Kidney (tissue), 14 donors: Measurements from ENCODE around the gene TADA2B. TPM values are rescaled to one million over a fixed set of nuclear protein-coding genes. Genes with fewer than 3 reads are reported as not detected.
A peak's percentile ranks its signal among the peaks of the same experiment; 100 is the strongest.

Source experiments
- DNase-seq, 5 donors: peaks; one replicate each; pipeline ENCODE4 v3.0.0-alpha.2; 2013 to 2020
- FAIRE-seq: peaks from 2 replicates; lab custom pipeline; 2012; peaks lifted over from hg19 to GRCh38; lab: Jason Lieb, UNC
- H3K27ac ChIP-seq, 2 donors: one replicate each; pipeline ENCODE4 v1.7.0; 2013; ENCODE audit warnings: low read depth in 2 of 2, low read length in 2 of 2, inconsistent platforms in 1 of 2
- H3K27me3 ChIP-seq: one replicate; pipeline ENCODE4 v1.7.1; 2013; ENCODE audit warnings: low read length, inconsistent platforms; ENCODE audit not compliant: control insufficient read depth, insufficient read depth
- H3K36me3 ChIP-seq, 3 donors: one replicate each; pipeline versions ENCODE4 v1.7.0 to v1.7.1; 2013; ENCODE audit warnings: low read length in 3 of 3, control low read depth in 1 of 3, inconsistent platforms in 1 of 3; ENCODE audit not compliant: insufficient read depth in 3 of 3, control insufficient read depth in 2 of 3
- H3K4me1 ChIP-seq, 3 donors: one replicate each; pipeline versions ENCODE4 v1.7.0 to v1.7.1; 2013; ENCODE audit warnings: low read length in 3 of 3, inconsistent platforms in 1 of 3, low read depth in 1 of 3; ENCODE audit not compliant: control insufficient read depth in 2 of 3, insufficient read depth in 2 of 3
- H3K4me3 ChIP-seq, 3 donors: one replicate each; pipeline versions ENCODE4 v1.7.0 to v1.8.1; 2013; ENCODE audit warnings: low read length in 3 of 3, control low read depth in 1 of 3, inconsistent platforms in 1 of 3
- H3K9ac ChIP-seq, 3 donors: one replicate each; pipeline versions ENCODE4 v1.7.0 to v1.7.1; 2013; ENCODE audit warnings: low read length in 3 of 3, control low read depth in 1 of 3, inconsistent platforms in 1 of 3
- H3K9me3 ChIP-seq, 3 donors: one replicate each; pipeline versions ENCODE4 v1.7.0 to v1.7.1; 2013; ENCODE audit warnings: low read length in 3 of 3, control low read depth in 1 of 3, inconsistent platforms in 1 of 3; ENCODE audit not compliant: control insufficient read depth in 2 of 3, insufficient read depth in 1 of 3
- intact Hi-C: fragments of 100-400 bp; cut with DNase I; formaldehyde crosslinking; loops from one replicate; pipeline ENCODE4 v1.11.1; 2022
- polyA plus RNA-seq: library from polyadenylated mRNA; stranded (reverse); fragments of 350-450 nt; fragmentation: Illumina TruSeq; extraction: RNeasy Lipid Tissue Mini Kit (QIAGEN cat#74804); gene quantifications from one replicate; pipeline ENCODE4 v1.2.3, GENCODE V29; 2014; ENCODE audit warnings: low read depth, low replicate concordance; ENCODE audit not compliant: insufficient read depth
- total RNA-seq: library from RNA; stranded (reverse); fragmentation: NEBNext Ultra II Directional; extraction: Animal tissue kit (Norgen Biotek cat#: 25700); gene quantifications from one replicate; pipeline ENCODE4 v1.2.1, GENCODE V29; 2021
- TF ChIP-seq, protein P1 (sequence below): IDR thresholded peaks from 3 replicates; pipeline ENCODE4 v1.5.1; 2012; ENCODE audit warnings: mild to moderate bottlenecking, moderate library complexity, borderline replicate concordance; ENCODE audit not compliant: insufficient read depth; ENCODE audit errors: extremely low read depth
- donor health status: control.
- donor health status: control.
- donor health status: control.
- donor health status: control.
- donor health status: control.
- donor health status: DM: yes; HTN: yes; CAD: no.
- donor health status: Normal renal cell carcinoma (clear cell type).

TADA2B gene
- total and polyA plus RNA-seq, 2 donors from 2014 or later: 14.2 to 30.5 TPM

DNA sequence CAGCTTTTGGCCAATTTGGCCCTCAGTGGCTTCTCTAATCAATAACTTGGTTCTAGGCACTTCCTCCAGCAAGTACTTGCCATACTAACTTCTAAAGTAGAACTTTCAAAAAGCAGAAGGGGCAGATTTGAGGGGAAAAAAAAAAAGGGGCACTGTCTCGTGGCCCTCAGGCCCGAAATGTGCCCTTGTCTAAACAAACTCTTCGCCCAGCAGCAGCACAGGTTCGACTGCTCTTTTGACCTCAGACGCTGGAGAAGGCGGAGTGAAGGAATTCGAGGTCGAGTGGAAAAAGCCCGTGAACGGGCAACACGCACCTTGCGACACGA, 23.9 kb downstream of the TADA2B start:
- FAIRE-seq: no peak
- intact Hi-C loops: no loop called here

GRCh38 chr4:7067452-7068278, 24.5 kb downstream of the TADA2B start, which contains the start of gene GRPEL1:
TSS of gene GRPEL1 (minus strand) at chr4:7068064. CDS start at chr4:7068032, 32 bp downstream.
- TF ChIP-seq, protein P1, sequence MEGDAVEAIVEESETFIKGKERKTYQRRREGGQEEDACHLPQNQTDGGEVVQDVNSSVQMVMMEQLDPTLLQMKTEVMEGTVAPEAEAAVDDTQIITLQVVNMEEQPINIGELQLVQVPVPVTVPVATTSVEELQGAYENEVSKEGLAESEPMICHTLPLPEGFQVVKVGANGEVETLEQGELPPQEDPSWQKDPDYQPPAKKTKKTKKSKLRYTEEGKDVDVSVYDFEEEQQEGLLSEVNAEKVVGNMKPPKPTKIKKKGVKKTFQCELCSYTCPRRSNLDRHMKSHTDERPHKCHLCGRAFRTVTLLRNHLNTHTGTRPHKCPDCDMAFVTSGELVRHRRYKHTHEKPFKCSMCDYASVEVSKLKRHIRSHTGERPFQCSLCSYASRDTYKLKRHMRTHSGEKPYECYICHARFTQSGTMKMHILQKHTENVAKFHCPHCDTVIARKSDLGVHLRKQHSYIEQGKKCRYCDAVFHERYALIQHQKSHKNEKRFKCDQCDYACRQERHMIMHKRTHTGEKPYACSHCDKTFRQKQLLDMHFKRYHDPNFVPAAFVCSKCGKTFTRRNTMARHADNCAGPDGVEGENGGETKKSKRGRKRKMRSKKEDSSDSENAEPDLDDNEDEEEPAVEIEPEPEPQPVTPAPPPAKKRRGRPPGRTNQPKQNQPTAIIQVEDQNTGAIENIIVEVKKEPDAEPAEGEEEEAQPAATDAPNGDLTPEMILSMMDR: no peak
- Histone ChIP-seq H3K9me3 (no peaks in the 10 kb centered on the region), H3K9ac (peak within 1 kb of the TSS; percentile 80 to 83 (median 82)), H3K27ac (peak within 1 kb of the TSS; percentile 91 to 92), H3K4me3 (peak within 1 kb of the TSS; percentile 84 to 89 (median 87)), H3K27me3 (no peaks in the 10 kb centered on the region), H3K4me1 (peaks cover 4 to 21% (median 10%) of the 10 kb centered on the region in 3 donors), H3K36me3 (peaks cover 0 to 22% (median 2%) of the 10 kb centered on the region in 3 donors)
- intact Hi-C loops: no loop called here
- DNase-seq (peak; percentile 99 to 100 (median 100)), FAIRE-seq (peak; percentile 95)

More for the DNA sequence above, 23.9 kb downstream of the TADA2B start:
- peak overlapping the region; percentile 27 to 83 (median 73) for H3K9ac ChIP-seq
- no peaks in the 10 kb centered on the region for H3K9me3 ChIP-seq
- TF ChIP-seq, protein P1: no peak
- peaks cover 0 to 24% (median 3%) of the 10 kb centered on the region in 3 donors for H3K36me3 ChIP-seq
- peak overlapping the region; percentile 91 to 92 for H3K27ac ChIP-seq
- peaks cover 4 to 21% (median 10%) of the 10 kb centered on the region in 3 donors for H3K4me1 ChIP-seq
- no peaks in the 10 kb centered on the region for H3K27me3 ChIP-seq
- no peak for DNase-seq
- peak overlapping the region; percentile 84 to 89 (median 87) for H3K4me3 ChIP-seq

DNA sequence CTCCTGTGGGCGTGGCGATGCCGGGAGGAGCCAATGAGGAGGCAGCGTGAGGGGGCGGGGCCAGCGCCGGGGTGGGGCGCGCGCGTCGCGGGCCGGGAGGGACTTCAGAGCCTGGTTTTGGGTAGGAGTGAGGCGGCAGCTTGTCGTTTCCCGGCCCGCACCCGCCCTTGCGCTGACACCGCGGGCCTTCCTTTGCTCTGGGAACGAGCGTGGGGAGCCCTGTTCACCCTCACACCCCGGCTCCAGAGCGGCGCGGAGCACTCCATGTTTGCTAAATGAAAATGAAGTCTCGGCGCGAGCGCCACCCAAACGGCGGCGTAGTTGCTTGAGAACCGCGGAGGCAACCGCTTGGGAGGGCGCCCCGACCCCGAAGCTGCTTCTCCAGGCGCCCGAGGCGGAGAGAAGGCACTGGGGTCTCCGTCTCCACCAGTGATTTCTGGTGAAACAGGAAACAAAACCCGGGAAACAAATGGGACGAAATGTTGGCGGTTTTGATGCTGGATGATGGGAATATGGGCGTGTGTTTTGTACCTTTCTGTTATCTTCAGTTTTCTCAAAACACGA, 25.2 kb downstream of the TADA2B start:
- DNase-seq: no peak
- Histone ChIP-seq H3K9me3 (no peaks in the 10 kb centered on the region), H3K36me3 (peaks cover 0 to 16% (median 2%) of the 10 kb centered on the region in 3 donors), H3K4me3 (peak overlapping the region; percentile 64 to 89 (median 71)), H3K27ac (peak overlapping the region; percentile 91 to 92), H3K9ac (peak overlapping the region; percentile 55 to 82 (median 78)), H3K27me3 (no peaks in the 10 kb centered on the region), H3K4me1 (peaks cover 4 to 21% (median 10%) of the 10 kb centered on the region in 3 donors)
- FAIRE-seq: no peak
- intact Hi-C loops: no loop called here
- TF ChIP-seq, protein P1: no peak
